MCF 10A (cell line): ENCODE measurements around the gene TNFAIP2. TPM values are rescaled to one million over a fixed set of nuclear protein-coding genes. Genes with fewer than 3 reads are reported as not detected.
"Not testable (repeated sequence)": the region's sequence is repeated elsewhere in the genome, so short reads cannot be mapped to it uniquely, and the experiment has no call there.

Source experiments
- BruUV-seq: library from RNA; stranded (reverse); fragments of 400-500 nt; replicated peaks from 2 replicates; lab custom pipeline; 2021; lab: Mats Ljungman, UMichigan
- CTCF ChIA-PET: fragments of 300-600 bp; sonication (Branson Sonifier 250); formaldehyde crosslinking; extraction: SDS; loops from one replicate; lab custom pipeline; 2021; ENCODE audit warnings: antibody characterized with exemption, inconsistent platforms; lab: Yijun Ruan, JAX
- POLR2A ChIA-PET: fragments of 300-600, 350-650 bp; sonication (Branson Sonifier 250); formaldehyde crosslinking; extraction: SDS; loops from one replicate; lab custom pipeline; 2020; ENCODE audit warnings: antibody characterized with exemption, inconsistent platforms; lab: Yijun Ruan, JAX
- DNase-seq: peaks from one replicate; pipeline ENCODE4 v3.0.0-alpha.2; 2018; ENCODE audit not compliant: unreplicated experiment
- H3K27ac Mint-ChIP-seq: one replicate; pipeline ENCODE4 v1.8.0; 2022; ENCODE audit warnings: mild to moderate bottlenecking, low read depth, mixed read lengths; ENCODE audit not compliant: unreplicated experiment
- H3K27me3 Mint-ChIP-seq: one replicate; pipeline ENCODE4 v1.8.0; 2022; ENCODE audit warnings: mixed read lengths; ENCODE audit not compliant: insufficient read depth, unreplicated experiment
- H3K36me3 Mint-ChIP-seq: one replicate; pipeline ENCODE4 v1.8.0; 2022; ENCODE audit warnings: mild to moderate bottlenecking, moderate library complexity, mixed read lengths; ENCODE audit not compliant: insufficient read depth, unreplicated experiment
- H3K4me1 Mint-ChIP-seq: one replicate; pipeline ENCODE4 v1.8.0; 2022; ENCODE audit warnings: mixed read lengths; ENCODE audit not compliant: insufficient read depth, unreplicated experiment
- H3K4me3 Mint-ChIP-seq: one replicate; pipeline ENCODE4 v1.8.0; 2022; ENCODE audit warnings: mild to moderate bottlenecking, moderate library complexity, mixed read lengths; ENCODE audit not compliant: unreplicated experiment
- H3K9me3 Mint-ChIP-seq: one replicate; pipeline ENCODE4 v1.8.0; 2022; ENCODE audit warnings: mixed read lengths; ENCODE audit not compliant: unreplicated experiment
- intact Hi-C: fragments of 100-400 bp; cut with micrococcal nuclease; formaldehyde crosslinking; loops from 2 replicates; pipeline ENCODE4 v1.14.1; 2022
- total RNA-seq: library from RNA; stranded (reverse); gene quantifications from 2 replicates; pipeline ENCODE4 v1.2.3, GENCODE V29; 2022
- TF ChIP-seq, protein P1 (sequence below): fragments of 200-600 bp; IDR thresholded peaks from one replicate; pipeline ENCODE4 v1.8.0; 2022; ENCODE audit warnings: antibody characterized with exemption, mild to moderate bottlenecking; ENCODE audit not compliant: unreplicated experiment

The TNFAIP2 gene
- total RNA-seq, 1 experiment from 2014 or later = 19.1 TPM

- no TSS peak for BruUV-seq
- TF ChIP-seq, protein P1, sequence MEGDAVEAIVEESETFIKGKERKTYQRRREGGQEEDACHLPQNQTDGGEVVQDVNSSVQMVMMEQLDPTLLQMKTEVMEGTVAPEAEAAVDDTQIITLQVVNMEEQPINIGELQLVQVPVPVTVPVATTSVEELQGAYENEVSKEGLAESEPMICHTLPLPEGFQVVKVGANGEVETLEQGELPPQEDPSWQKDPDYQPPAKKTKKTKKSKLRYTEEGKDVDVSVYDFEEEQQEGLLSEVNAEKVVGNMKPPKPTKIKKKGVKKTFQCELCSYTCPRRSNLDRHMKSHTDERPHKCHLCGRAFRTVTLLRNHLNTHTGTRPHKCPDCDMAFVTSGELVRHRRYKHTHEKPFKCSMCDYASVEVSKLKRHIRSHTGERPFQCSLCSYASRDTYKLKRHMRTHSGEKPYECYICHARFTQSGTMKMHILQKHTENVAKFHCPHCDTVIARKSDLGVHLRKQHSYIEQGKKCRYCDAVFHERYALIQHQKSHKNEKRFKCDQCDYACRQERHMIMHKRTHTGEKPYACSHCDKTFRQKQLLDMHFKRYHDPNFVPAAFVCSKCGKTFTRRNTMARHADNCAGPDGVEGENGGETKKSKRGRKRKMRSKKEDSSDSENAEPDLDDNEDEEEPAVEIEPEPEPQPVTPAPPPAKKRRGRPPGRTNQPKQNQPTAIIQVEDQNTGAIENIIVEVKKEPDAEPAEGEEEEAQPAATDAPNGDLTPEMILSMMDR = no peak
- ChIA-PET CTCF (interaction anchor here (1.1 kb wide), 1 partner anchor 178 kb away, joined by 7 read pairs; no protein-coding TSS in a partner anchor), POLR2A (no interaction called here)
- Mint-ChIP-seq H3K27ac (no peak overlapping the region), H3K4me1 (peaks cover 15% of the 10 kb centered on the region), H3K9me3 (no peaks in the 10 kb centered on the region), H3K4me3 (no peak overlapping the region), H3K27me3 (no peaks in the 10 kb centered on the region), H3K36me3 (no peaks in the 10 kb centered on the region)
- intact Hi-C loops = no loop called here
- no peak for DNase-seq
These were observed 9.5 kb upstream of the TNFAIP2 start for GRCh38 chr14:103113774-103114173.

GRCh38 chr14:103115086-103115679 lies 8.1 kb upstream of the TNFAIP2 start:
- POLR2A ChIA-PET, H3K9me3 Mint-ChIP-seq, H3K27me3 Mint-ChIP-seq, BruUV-seq, H3K4me3 Mint-ChIP-seq, H3K36me3 Mint-ChIP-seq, DNase-seq, H3K4me1 Mint-ChIP-seq, intact Hi-C loops, H3K27ac Mint-ChIP-seq: not testable (repeated sequence)
- CTCF ChIA-PET = interaction anchor here (1.0 to 2.6 kb wide), 2 partner anchors 10 kb away, joined by 4 to 17 read pairs; no protein-coding TSS in a partner anchor

DNA sequence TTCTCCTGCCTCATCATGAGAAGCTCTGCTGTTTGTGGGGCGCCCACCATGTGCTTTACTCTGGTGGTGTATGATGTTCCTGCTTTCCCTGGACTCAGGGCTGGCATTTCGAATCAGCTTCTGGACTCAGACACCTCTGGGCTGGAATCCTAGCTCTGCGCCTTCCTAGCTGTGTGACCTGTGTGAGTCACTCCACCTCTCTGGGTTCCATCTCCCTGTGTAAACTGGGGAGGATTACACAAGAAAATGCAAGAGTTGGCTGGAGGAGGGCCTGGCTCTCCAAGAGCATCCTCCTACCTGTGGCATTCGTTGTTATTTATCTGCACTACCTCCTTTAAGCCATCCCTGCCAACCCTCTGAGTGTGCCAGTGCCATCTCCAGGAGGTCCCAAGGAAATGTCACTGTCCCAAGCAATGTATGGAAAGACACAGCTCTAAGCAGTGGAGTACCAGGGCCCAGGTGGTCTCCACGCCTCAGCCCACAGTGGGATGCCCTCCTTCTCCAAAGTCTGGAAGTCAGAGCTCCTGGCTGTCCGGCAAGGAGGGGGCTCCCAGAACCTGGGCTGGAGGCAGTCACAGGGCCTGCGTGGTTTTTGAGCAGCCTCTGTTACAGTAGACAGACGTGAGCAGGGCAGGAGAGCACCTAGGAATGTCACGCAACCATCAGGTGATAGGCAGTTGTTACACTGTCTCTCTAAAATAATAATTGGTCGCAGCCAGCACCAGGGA lies 7.3 kb upstream of the TNFAIP2 start:
- no peak overlapping the region for H3K27ac Mint-ChIP-seq
- H3K27me3 Mint-ChIP-seq = no peaks in the 10 kb centered on the region
- H3K36me3 Mint-ChIP-seq = no peaks in the 10 kb centered on the region
- H3K9me3 Mint-ChIP-seq = no peaks in the 10 kb centered on the region
- peak; percentile 68 for DNase-seq
- intact Hi-C loops = no loop called here
- H3K4me1 Mint-ChIP-seq = peaks cover 9% of the 10 kb centered on the region
- H3K4me3 Mint-ChIP-seq = no peak overlapping the region
- ChIA-PET CTCF (interaction anchor here (0.7 to 2.6 kb wide), 5 partner anchors 10 to 184 kb away, joined by 3 to 17 read pairs (median 3); no protein-coding TSS in a partner anchor), POLR2A (no interaction called here)
- TF ChIP-seq, protein P1 = no peak
- BruUV-seq = no TSS peak

- TF ChIP-seq, protein P1 = no peak
- H3K36me3 Mint-ChIP-seq = no peaks in the 10 kb centered on the region
- intact Hi-C loops = no loop called here
- H3K9me3 Mint-ChIP-seq = no peaks in the 10 kb centered on the region
- ChIA-PET POLR2A (no interaction called here), CTCF (interaction anchor here (1.0 to 2.6 kb wide), 2 partner anchors 12 to 38 kb away, joined by 3 to 17 read pairs; no protein-coding TSS in a partner anchor)
- no peak overlapping the region for H3K27ac Mint-ChIP-seq
- no peak overlapping the region for H3K4me3 Mint-ChIP-seq
- DNase-seq = no peak
- BruUV-seq = no TSS peak
- H3K27me3 Mint-ChIP-seq = no peaks in the 10 kb centered on the region
- peaks cover 9% of the 10 kb centered on the region for H3K4me1 Mint-ChIP-seq
These were observed 6.6 kb upstream of the TNFAIP2 start for GRCh38 chr14:103116636-103117035.

GRCh38 chr14:103117499-103117898 lies 5.8 kb upstream of the TNFAIP2 start:
- POLR2A ChIA-PET, DNase-seq, BruUV-seq, H3K27ac Mint-ChIP-seq, H3K4me1 Mint-ChIP-seq, H3K4me3 Mint-ChIP-seq, H3K36me3 Mint-ChIP-seq, H3K27me3 Mint-ChIP-seq, intact Hi-C loops, CTCF ChIA-PET, H3K9me3 Mint-ChIP-seq: not testable (repeated sequence)
